ENCODE data around the gene SLC4A2.

Gene SLC4A2

GRCh38 chr7:151061213-151062110 lies 2.1 kb downstream of the SLC4A2 start:
- FAIRE-seq, result no peak
- no peak for DNase-seq (ENCODE audit: insufficient read length, low spot score)

- DNase-seq (ENCODE audit: insufficient read length, low spot score) (no peak), FAIRE-seq (no peak)
Measured at GRCh38 chr7:151062111-151062398, 2.7 kb downstream of the SLC4A2 start.

- no peak for DNase-seq (ENCODE audit: insufficient read length, low spot score)
- no peak for FAIRE-seq
Measured at GRCh38 chr7:151062399-151063211, 3.2 kb downstream of the SLC4A2 start.

GRCh38 chr7:151063212-151063561 lies 3.8 kb downstream of the SLC4A2 start:
- no peak for DNase-seq (ENCODE audit: insufficient read length, low spot score)
- no peak for FAIRE-seq

GRCh38 chr7:151064454-151064853 lies 5.1 kb downstream of the SLC4A2 start:
- DNase-seq (ENCODE audit: insufficient read length, low spot score) (no peak), FAIRE-seq (no peak)

- DNase-seq (ENCODE audit: insufficient read length, low spot score) (no peak), FAIRE-seq (no peak)
Measured at GRCh38 chr7:151064993-151065392, 5.6 kb downstream of the SLC4A2 start.

GRCh38 chr7:151065516-151065915 lies 6.1 kb downstream of the SLC4A2 start:
- FAIRE-seq, result no peak
- no peak for DNase-seq (ENCODE audit: insufficient read length, low spot score)

- DNase-seq (ENCODE audit: insufficient read length, low spot score) (no peak), FAIRE-seq (no peak)
Measured at GRCh38 chr7:151066273-151066974, 7.0 kb downstream of the SLC4A2 start.

GRCh38 chr7:151068069-151068773 lies 8.8 kb downstream of the SLC4A2 start:
- FAIRE-seq (no peak), DNase-seq (ENCODE audit: insufficient read length, low spot score) (no peak)

GRCh38 chr7:151069841-151070573 lies 10.6 kb downstream of the SLC4A2 start:
- FAIRE-seq (no peak), DNase-seq (ENCODE audit: insufficient read length, low spot score) (no peak)

GRCh38 chr7:151070574-151070960 lies 11.2 kb downstream of the SLC4A2 start:
- FAIRE-seq (no peak), DNase-seq (ENCODE audit: insufficient read length, low spot score) (no peak)

- DNase-seq (ENCODE audit: insufficient read length, low spot score), result no peak
- FAIRE-seq, result no peak
Measured at GRCh38 chr7:151071032-151071866, 11.9 kb downstream of the SLC4A2 start.

- no peak for DNase-seq (ENCODE audit: insufficient read length, low spot score)
- no peak for FAIRE-seq
Measured at GRCh38 chr7:151073990-151074389, 14.6 kb downstream of the SLC4A2 start.

GRCh38 chr7:151074817-151075661 lies 15.7 kb downstream of the SLC4A2 start:
- FAIRE-seq (no peak), DNase-seq (ENCODE audit: insufficient read length, low spot score) (no peak)

GRCh38 chr7:151075662-151075971 lies 16.2 kb downstream of the SLC4A2 start:
- no peak for DNase-seq (ENCODE audit: insufficient read length, low spot score)

GRCh38 chr7:151075978-151076426 lies 16.6 kb downstream of the SLC4A2 start:
- FAIRE-seq (no peak), DNase-seq (ENCODE audit: insufficient read length, low spot score) (no peak)

More at GRCh38 chr7:151075662-151075971, 16.2 kb downstream of the SLC4A2 start:
- no peak for FAIRE-seq

- DNase-seq (ENCODE audit: insufficient read length, low spot score), result no peak
- FAIRE-seq, result no peak
Measured at GRCh38 chr7:151076863-151077704, 17.7 kb downstream of the SLC4A2 start.

All from HTR-8/SVneo (cell line).